KG1 (cell line): ENCODE data around the gene TMCO6.
"Not testable (repeated sequence)": the region's sequence is repeated elsewhere in the genome, so short reads cannot be mapped to it uniquely, and the experiment has no call there.

Source experiments
- DNase-seq: peaks from one replicate; lab custom pipeline; 2025; lab: John Stamatoyannopoulos, UW

TMCO6 gene

GRCh38 chr5:140639148-140639981 is at the start of gene TMCO6:
Gene TMCO6 (plus strand): TSS chr5:140639451. CDS start chr5:140639528, 77 bp downstream.
- peak; percentile 26 for DNase-seq

DNA sequence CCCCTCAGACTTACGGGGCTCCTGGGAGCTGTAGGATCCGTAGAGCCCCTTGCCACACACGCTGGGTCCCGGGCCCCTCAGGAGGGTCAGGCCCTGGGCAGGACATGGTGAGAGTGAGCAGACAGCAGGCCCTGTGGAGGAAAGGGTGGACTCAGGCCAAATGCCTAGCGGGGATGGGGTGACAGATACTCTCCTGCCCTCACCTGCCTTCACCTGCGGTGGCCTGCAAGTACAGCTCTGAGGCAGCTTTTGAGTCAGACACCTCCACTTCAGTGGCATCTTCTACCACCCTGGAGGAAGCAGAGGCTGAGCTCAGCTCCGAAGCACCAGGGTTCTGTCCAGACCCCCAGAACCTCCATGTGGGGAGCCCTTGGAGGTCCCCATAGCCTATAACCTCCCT is 48.4 kb upstream of the TMCO6 start:
- no peak for DNase-seq

DNA sequence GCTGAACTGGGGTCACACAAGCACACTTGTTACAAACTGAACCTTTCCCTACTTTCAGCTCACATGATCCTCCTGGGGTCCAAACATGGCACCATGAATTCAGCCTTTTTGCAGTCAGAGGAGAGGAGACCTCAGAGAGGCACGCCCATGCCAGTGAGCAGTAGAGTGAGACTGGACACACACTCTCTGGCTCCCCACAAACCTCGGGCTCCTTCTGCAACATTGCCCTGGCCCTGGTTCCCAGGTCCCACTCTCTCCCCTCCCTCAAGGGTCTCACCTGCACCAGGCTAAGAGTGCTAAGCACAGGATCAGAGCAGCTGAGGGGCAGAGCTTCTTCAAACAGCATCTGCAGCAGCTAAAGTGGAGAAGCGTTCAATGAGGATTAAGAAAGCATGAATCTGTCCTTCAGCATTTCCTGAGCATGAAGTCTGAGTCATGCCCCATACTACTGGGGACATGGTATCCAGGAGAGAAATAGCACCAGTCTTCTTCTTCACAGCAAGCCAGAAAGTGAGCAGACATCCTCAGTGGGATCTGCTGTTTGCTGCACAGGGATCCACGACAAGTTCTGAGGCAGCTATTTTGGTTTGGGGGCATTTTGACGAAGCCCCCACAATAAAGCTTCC is 47.4 kb upstream of the TMCO6 start:
- DNase-seq = no peak

GRCh38 chr5:140593070-140593469 is 46.2 kb upstream of the TMCO6 start:
- DNase-seq = not testable (repeated sequence)

DNA sequence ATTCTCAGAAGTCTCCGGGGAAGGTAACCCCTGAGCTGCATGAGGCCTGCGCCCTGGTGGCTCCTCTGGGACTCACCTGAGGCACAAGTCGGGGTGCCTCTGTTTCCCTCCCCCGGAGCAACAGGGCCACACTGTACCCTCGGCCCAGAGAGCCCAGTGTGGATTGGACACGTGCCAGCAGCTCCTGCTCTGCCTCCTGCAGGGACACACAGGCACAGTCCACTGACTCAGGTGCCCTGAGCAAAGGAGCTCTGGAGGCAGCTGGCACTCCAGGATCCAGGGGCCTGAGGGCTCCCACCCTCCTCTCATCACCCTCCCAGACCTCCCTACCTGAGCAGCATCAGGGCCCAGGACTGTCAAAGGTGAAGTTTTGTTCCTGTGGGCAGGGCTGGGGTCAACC is 45.1 kb upstream of the TMCO6 start:
- DNase-seq = no peak

DNA sequence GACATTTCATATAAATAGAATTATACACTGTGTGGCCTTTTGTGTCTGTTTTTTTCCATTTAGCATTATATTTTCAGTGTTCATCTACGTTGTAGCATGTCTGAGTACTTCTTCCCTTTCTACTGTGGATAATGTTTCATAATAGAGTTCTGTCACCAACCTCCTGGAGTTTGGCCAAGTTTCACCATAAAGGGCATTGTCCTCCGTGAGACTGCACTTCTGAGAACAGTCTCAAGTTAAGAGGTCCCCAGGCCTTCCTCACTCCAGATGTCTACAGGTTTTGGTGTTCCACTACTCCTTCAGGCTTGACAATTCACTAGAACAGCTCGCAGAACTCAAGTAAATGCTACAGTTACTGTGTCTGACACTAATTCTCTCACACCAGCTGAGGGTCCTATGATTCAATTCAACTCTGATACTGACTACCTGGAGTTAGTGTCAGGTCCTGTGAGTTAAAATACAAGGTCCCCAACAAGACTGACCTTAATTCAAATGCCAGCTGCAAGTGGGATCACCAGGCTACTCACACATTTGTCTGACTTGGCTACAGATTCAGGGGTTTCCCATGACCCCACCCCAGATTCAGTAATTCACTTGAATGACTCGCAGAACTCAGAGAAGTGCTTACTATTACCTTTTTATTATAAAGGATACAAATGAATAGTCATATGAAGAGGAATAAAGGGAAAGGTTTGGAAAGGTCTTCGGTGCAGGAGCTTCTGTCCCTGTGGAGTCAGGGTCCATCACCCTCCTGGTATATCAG is 43.5 kb upstream of the TMCO6 start:
- peak; percentile 1 for DNase-seq

GRCh38 chr5:140596321-140596741 is 42.9 kb upstream of the TMCO6 start:
- no peak for DNase-seq

GRCh38 chr5:140598836-140599235 is 40.4 kb upstream of the TMCO6 start:
- DNase-seq = no peak

- DNase-seq = no peak
Observed at GRCh38 chr5:140600096-140600495, 39.2 kb upstream of the TMCO6 start.

DNA sequence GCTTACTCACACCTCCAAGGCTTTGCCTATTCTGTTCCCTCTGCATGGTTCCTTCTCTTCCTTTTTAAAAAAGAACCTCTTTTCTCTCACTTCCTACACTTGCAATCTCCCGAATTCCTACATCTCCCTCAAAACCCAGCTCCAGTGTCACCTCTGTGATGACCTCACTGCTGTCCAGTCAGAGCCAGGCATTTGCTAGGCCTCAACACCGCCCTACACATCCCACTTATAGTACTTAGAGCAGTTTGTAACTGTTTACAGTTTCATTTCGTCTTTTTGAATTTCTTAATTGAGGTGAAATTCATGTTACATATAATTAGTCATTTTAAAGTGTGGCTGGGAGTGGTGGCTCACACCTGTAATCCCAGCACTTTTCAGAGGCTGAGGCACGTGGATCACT is 37.1 kb upstream of the TMCO6 start:
- no peak for DNase-seq

DNA sequence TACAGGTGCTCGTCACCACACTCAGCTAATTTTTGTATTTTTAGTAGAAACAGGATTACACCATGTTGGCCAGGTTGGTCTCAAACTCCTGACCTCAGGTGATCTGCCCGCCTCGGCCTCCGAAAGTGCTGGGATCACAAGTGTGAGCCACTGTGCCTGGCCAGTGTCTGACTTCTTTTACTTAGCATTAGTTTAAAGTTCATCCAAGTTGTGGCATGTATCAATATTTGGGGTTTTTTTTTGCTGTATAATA is 35.9 kb upstream of the TMCO6 start:
- not testable (repeated sequence) for DNase-seq

DNA sequence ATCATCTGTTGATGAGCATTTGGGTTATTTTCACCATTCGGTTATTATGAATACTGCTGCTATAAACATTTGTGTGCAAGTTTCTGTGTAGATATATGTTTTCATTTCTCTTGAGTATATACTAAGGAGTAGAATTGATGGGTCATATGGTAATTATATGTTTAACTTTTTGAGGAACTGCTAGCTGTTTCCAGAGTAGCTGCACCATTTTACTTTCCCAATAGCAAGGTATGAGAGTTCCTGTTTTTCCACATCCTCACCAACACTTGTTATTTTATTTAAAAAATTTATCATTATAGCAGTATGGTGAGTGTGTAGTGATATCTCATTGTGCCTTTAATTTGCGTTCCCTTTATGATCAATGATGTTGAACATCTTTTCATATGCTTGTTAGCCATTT is 35.5 kb upstream of the TMCO6 start:
- DNase-seq = no peak

- no peak for DNase-seq
Observed at GRCh38 chr5:140605879-140606278, 33.4 kb upstream of the TMCO6 start.

- DNase-seq = no peak
Observed at GRCh38 chr5:140607031-140607430, 32.2 kb upstream of the TMCO6 start.

GRCh38 chr5:140608722-140609121 is 30.5 kb upstream of the TMCO6 start:
- DNase-seq = no peak

DNA sequence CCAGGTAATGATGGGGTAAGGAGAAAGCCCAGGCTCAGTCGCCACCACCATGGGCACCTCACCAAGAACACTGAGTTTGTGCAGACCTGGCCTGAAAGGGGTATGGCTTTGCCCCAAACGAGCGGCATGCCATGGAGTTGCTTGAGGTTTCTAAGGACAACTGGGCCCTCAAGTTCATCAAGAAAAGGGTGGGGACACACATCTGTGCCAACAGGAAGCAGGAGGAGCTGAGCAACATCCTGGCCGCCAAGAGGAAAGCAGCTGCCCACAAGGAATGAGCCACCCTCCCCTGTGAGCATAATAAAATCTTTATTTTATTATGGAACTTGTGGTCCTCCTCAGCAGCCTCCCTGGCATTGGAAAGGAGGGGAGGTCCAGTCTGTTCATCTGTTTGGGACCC is 30.1 kb upstream of the TMCO6 start:
- DNase-seq = no peak

GRCh38 chr5:140611020-140611521 is 28.2 kb upstream of the TMCO6 start:
- no peak for DNase-seq

DNA sequence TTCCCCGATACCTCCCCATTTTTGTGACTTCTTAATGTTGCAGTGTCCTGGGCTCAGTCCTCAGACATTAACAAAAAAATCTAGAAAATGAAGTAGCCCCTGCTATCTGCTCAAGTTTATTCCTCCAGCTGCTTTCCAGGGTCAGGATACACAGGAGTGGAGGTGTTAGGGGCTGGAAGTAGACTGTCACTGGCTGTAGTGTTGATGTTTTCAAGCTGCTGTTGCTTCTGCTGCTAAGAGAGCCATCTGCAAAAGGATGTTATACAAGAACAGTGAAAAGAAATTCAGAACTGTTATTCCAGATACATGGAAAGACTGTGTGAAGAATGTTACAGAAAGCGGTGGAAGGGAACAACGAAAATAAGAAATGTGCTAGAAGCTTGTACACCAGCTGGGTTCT is 16.9 kb upstream of the TMCO6 start:
- no peak for DNase-seq

- not testable (repeated sequence) for DNase-seq
Observed at GRCh38 chr5:140623061-140623460, 16.2 kb upstream of the TMCO6 start.

DNA sequence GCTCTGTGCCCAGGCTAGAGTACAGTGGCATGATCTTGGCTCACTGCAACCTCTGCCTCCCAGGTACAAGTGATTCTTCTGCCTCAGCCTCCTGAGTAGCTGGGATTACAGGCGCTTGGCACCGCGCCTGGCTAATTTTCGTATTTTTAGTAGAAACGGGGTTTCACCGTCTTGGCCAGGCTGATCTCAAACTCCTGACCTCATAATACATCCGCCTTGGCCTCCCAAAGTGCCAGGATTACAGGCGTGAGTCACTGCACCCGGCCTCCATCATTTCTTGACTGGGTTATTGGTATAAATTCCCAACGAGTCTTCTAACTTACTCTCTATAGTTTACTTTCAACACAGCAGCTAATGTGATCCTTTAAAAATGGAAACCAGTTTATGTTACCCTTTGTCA is 14.4 kb upstream of the TMCO6 start:
- not testable (repeated sequence) for DNase-seq

DNA sequence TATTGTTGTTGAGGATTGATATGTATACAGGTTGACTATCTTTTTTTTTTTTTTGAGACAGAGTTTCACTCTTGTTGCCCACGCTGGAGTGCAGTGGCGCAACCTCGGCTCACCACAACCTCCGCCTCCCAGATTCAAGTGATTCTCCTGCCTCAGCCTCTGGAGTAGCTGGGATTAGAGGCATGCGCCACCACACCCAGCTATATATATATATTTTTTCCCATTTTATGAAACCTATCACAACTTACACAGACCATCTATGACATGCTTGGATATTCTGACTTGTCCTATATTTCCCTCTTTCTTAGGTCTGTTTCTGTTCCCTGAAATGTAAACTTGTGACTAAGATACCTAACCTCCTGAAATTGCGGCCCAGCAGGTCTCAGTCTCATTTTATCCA is 11.3 kb upstream of the TMCO6 start:
- no peak for DNase-seq

GRCh38 chr5:140628711-140629110 is 10.5 kb upstream of the TMCO6 start:
- no peak for DNase-seq
